GM19035 (cell line): ENCODE data around the gene KRTAP5-9.
A peak's percentile ranks its signal among the peaks of the same experiment; 100 is the strongest.
"Not testable (repeated sequence)": the region's sequence is repeated elsewhere in the genome, so short reads cannot be mapped to it uniquely, and the experiment has no call there.

Source experiments
- ATAC-seq: cut with Tn5 transposase; IDR thresholded peaks from one replicate; pipeline ENCODE4 v1.9.1; 2021; ENCODE audit not compliant: unreplicated experiment

Gene KRTAP5-9

DNA sequence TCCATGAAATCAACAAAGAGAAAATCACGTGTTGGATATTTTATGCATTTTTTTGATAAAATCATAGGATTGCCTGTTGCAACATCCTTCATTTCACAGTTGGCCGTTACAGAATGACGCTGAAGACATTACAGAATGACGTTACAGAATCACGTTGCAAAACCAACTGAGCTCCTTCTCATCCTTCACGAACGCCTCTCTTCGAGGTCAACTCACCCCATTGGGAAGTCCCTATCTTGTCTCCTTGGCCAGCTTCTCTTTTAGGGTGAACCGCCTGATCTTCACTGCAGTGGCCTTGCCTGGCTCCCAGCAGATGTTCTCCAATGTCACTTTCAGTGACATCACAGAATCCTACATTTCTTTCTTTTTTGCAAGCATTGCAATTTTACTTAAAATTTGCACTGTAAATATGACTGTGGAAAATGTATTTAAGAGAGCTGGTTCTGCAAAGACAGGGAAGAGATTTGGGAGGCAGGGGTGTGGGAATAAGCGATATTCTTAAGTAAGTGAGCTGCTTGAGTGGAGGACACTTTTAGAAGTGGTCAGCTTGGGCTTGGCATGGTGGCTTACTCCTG lies 16.1 kb upstream of the KRTAP5-9 start:
- ATAC-seq, result no peak

DNA sequence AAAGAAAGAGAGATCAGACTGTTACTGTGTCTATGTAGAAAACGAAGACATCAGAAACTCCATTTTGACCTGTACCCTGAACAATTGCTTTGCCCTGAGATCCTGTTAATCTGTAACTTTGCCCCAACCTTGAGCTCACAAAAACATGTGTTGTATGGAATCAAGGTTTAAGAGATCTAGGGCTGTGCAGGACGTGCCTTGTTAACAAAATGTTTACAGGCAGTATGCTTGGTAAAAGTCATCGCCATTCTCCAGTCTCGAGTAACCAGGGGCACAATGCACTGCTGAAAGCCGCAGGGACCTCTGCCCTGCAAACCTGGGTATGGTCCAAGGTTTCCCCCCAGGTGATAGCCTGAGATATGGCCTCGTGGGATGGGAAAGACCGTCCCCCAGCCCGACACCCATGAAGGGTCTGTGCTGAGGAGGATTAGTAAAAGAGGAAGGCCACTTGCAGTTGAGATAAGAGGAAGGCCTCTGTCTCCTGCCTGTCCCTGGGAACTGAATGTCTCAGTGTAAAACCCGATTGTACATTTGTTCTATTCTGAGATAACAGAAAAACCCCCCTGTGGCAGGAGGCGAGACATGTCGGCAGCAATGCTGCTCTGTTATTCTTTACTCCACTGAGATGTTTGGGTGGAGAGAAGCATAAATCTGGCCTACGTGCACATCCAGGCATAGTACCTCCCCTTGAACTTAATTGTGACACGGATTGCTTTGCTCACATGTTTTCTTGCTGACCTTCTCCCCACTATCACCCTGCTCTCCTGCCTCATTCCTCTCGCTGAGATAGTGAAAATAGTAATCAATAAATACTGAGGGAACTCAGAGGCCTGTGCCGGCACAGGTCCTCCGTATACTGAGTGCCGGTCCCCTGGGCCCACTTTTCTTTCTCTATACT lies 13.3 kb upstream of the KRTAP5-9 start:
- not testable (repeated sequence) for ATAC-seq

DNA sequence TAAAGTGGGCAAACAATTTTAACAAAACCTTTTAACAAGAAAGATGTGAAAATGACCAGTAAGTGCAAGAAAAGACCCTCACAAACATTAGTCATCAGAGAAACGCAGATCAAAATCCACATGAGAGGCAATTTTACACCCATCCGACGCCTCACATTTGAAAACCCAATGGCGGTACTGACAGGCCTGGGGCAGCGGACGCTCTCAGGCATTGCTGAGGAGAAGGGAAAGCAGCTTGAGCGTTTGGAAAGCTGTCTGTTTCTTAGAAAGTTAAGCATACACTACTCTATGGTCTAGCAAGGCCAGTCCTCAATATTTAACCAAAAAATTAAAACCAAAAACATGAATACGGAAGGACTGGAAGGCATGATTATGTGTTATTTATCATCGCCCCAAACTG lies 12.4 kb upstream of the KRTAP5-9 start:
- no peak for ATAC-seq

DNA sequence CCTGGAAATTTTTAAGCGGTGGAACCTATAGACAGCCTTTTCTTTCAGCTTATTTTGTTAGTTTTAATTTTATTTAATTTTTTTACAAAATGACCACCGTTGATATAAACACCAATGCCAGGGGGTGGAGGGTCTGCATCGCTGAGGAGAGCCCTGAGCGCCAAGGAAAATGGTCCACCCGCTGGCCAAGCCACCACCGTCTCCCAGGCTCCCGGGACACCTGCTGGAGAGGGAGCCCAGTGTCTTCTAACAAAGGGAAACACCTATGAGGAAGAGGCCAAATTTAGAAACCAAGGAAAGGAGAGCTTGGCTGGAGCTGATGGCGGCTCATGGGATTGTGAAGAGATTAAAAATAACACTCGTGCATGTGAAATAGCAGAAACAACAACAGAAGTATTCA lies 10.7 kb upstream of the KRTAP5-9 start:
- ATAC-seq, result no peak

DNA sequence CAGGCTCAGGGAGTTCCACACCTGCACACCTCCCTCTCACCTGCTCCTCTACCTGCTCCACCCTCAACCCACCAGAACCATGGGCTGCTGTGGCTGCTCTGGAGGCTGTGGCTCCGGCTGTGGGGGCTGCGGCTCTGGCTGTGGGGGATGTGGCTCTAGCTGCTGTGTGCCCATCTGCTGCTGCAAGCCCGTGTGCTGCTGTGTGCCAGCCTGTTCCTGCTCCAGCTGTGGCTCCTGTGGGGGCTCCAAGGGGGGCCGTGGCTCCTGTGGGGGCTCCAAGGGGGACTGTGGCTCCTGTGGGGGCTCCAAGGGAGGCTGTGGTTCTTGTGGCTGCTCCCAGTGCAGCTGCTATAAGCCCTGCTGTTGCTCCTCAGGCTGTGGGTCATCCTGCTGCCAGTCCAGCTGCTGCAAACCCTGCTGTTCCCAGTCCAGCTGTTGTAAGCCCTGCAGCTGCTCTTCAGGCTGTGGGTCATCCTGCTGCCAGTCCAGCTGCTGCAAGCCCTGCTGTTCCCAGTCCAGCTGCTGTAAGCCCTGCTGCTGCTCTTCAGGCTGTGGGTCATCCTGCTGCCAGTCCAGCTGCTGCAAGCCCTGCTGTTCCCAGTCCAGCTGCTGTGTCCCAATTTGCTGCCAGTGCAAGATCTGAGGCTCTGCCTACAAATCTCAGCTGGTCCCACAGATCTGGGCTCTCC lies 10.1 kb upstream of the KRTAP5-9 start, which contains the start of gene KRTAP5-8:
Gene KRTAP5-8, plus strand, starts transcription at position 49 of the 689 bp plus-strand sequence. Its CDS starts 31 bp downstream, at position 80.
- ATAC-seq, result not testable (repeated sequence)

DNA sequence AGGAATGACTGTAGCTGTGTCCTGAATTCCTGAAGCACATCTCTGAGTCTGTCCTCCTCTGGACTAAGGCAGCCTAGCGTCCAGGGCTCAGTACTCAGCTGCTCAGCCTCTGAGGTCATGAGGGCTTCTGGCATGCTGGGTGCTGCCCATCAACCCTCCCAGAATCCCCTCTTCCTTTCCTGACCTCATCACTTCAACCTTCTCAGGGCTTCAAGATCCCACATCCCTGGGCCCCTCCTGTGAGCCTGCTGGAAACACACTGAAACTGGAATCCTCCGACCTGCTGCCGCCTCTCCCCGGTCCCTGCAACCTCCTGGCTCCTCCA lies 9.6 kb upstream of the KRTAP5-9 start:
- ATAC-seq, result no peak

DNA sequence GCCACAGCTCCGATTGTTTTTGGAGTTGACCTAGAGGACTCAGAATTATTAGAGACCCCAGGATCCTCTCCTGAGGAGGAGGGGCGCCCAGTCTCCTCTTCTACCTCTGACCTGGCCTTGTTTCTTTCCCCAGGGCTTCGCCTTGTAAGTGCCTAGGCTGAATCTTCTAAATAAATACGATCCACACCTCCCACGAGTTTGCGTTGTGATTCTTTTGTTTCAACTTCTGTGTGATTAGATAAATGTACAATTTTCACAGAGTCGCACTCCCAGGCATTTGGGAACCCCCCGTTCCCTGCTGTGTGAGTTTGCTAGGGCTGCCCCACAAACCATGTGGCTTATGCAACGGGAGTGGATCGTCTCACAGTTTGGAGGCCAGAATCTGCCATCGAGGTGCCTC lies 9.2 kb upstream of the KRTAP5-9 start:
- ATAC-seq, result no peak

DNA sequence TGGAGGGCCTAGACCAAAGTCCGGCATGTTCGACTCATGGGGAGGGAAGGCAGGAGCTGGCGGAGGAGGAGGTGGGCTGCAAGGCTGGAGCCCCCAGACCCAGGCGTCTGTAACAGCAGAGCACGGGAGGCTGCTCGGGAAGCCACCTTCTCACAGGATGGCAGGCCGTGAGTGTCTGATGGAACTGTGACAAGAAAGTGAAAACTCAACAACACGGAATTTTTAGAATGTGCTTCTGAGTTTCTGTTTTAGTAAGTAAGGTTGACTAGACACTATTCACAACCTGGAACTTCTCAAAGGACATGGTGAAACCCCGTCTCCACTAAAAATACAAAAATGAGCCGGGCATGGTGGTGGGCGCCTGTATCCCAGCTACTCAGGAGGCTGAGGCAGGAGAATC lies 8.2 kb upstream of the KRTAP5-9 start:
- ATAC-seq, result not testable (repeated sequence)

DNA sequence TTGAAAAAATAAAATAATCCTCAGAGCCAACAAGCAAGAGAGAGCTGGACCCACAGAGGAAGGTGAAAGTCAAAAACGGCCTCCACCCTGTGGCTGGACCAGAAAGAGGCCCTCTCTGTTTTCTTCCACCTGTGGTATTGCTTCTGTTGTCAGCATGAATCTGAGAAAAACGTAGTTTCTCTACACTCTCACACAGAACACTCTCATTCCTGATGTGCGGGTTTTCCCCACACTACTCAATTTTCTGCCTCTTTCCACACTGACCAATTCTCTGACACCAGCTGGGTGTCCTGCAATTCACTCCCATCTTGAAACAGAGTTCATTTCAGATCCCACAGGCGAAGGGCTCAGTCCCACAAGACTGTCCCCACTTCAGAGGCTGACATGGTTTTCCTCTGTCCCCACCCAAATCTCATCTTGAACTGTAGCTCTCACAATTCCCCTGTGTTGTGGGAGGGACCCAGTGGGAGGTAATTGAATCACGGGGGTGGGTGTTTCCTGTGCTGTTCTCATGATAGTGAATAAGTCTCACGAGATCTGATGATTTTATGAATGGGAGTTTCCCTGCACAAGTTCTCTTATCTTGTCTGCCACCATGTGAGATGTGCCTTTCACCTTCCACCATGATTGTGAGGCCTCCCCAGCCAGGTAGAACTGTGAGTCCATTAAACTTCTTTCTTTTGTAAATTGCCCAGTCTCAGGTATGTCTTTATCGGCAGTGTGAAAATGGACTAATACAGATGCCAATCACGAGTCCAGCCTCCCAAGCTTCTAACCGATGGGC lies 7.5 kb upstream of the KRTAP5-9 start:
- ATAC-seq, result peak; percentile 55

DNA sequence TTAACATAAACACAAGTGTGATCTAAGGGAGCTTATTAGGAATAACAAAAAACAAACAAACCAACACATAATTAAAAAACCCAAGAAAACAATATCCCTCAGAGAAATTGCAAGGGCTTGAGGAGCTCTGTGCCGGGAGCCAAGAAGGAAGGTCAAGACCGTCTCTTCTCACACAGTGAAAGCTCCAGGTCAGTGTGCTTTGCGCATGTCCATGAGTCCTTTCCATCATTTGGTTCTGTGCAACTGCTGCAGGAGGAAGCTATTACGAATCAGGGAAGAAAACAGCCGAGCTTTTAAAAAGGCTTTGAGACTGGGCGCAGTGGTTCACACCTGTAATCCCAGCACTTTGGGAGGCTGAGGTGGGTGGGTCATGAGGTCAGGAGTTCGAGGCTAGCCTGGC lies 5.8 kb upstream of the KRTAP5-9 start:
- ATAC-seq, result no peak

DNA sequence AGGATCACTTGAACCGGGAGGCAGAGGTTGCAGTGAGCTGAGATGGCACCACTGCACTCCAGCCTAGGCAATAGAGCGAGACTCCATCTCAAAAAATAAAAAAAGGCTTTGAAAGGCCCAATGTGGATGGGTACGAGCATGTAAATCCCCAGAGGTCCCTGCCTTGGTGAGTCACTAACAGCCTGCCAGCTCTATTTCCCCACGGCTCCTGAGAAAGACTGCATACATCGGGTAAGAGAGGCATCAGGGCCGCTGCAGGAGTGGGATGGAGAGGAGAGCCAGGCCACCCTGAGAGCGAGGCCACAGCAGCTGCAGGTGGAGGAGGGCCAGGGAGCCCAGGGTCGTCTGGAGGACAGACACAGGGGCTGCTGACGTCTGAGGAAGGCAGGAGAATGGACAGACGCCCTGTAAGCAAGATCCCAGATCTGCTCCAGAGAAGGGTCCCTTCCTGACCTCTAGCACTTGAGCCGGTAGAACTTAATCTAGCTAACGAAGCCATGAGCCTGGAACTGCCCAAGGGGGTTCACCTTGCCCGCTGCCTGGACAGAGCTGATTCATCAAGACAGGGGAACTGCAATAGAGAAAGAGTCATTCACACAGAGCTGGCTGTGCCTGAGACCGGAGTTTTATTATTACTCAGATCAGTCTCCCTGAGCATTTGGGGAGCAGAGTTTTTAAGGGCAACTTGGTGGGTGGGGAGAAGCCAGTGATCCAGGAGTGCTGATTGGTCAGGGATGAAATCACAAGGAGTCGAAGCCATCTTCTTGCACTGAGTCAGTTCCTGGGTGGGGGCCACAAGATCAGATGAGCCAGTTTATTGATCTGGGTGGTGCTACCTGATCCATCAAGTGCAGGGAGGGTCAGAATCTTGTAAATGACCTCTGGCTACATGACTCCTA lies 5.1 kb upstream of the KRTAP5-9 start:
- no peak for ATAC-seq

DNA sequence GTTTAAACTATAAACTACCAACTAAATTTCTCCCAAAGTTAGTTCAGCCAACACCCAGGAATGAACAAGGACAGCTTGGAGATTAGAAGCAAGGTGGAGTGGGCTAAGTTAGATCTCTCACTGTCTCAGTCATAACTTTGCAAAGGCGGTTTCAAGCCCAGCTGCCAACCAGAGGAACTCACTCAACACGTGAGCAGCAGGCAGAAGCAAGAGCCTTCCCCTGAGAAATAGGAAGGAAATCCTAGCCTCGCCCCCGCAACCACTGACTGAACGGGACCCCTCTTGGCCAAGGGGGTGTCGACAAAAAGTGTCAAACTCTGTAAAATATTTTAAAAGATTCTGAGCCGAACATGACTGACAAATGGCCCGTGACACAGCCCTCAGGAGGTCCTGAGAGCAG lies 4.4 kb upstream of the KRTAP5-9 start:
- no peak for ATAC-seq

DNA sequence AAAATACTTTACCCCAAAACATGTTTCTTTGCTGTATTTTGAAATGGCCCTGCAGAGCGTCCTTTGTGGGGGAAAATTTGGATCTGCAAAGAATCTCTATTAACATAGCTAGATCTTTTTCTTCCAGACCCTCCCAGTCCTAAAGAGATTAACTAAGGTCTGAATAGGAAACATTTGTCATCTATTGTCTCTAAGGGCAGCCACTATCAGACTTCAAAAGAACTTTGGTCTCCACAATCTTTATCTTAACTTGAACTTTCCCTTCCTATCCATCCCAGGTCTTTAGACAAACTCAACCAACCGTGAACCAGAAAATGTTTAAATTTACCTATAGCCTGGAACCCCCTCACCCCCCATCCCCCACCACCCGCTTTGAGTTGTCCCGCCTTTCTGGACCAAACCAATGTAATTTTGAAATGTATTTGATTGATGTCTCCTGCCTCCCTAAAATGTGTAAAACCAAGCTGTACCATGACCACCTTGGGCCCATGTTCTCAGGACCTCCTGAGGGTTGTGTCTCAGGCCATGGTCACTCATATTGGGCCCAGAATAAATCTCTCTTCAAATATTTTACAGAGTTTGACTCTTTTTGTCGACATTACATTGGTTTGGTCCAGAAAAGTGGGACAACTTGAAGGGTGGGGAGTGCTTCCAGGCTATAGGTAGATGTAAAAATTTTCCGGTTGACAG lies 3.5 kb upstream of the KRTAP5-9 start:
- ATAC-seq, result no peak

DNA sequence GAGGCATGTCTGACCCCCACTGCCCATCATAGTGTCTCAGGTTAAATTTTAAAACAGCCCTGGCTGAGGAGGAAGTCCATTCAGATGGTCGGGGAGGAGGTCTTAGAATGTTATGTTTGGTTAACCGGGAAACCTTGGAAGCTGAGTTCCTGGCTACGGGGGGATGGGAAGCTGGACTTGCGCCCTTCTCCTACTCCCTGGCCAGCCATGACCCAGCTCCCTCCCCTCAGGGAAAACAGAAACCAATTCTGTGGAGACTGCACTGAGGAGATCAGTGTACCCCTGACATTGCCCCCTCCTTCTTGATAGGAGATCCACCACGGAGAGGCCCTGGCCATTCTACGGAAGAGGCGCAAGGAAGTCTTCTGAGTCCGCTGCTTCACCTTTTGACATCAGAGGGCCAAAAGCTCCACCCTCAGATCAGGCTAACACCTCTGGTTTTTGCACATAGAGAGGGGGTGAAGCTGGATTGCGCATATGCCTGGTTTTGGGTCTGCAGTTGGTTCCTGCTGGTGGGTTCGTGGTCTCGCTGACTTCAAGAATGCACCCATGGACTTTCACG lies 2.7 kb upstream of the KRTAP5-9 start:
- no peak for ATAC-seq

DNA sequence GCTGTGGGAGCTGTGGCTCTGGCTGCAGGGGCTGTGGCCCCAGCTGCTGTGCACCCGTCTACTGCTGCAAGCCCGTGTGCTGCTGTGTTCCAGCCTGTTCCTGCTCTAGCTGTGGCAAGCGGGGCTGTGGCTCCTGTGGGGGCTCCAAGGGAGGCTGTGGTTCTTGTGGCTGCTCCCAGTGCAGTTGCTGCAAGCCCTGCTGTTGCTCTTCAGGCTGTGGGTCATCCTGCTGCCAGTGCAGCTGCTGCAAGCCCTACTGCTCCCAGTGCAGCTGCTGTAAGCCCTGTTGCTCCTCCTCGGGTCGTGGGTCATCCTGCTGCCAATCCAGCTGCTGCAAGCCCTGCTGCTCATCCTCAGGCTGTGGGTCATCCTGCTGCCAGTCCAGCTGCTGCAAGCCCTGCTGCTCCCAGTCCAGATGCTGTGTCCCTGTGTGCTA lies 514 bp downstream of the KRTAP5-9 start:
- ATAC-seq, result no peak

DNA sequence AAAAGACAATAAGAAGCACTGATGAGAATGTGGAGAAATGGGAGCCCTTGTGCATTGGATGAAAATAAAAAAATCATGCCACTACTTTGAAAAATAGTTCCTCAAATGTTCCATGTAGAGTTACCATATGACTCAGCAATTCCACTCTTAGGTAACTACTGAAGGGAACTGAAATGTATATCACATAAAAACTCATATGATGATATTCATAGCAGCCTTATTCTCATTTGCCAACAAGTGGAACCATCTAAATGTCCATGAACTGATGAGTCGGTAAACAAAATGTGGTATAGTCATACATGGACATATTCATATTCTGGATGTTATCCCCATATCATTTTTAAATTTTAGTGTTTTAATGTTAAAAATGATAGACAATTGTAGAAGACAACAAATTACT lies 3.5 kb downstream of the KRTAP5-9 start:
- no peak for ATAC-seq

DNA sequence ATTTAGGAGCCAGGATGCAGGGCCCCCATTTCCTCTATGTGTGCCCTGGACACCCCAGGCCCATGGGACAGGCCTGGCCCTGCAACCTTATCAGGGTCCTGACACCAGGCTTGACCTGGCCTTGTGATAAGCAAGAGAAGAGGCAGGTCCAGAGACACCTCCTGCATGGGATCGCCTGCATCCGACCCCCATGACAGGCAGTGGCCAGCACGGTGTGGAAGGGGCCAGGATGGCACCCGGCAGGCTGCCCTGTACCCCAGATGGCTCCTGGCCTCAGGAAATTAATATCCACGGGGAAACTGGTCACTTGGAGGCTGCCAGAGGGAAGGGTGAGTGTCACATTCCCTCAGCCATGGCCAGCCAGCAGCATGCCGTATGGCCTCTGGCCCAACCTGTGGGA lies 6.8 kb downstream of the KRTAP5-9 start:
- no peak for ATAC-seq

DNA sequence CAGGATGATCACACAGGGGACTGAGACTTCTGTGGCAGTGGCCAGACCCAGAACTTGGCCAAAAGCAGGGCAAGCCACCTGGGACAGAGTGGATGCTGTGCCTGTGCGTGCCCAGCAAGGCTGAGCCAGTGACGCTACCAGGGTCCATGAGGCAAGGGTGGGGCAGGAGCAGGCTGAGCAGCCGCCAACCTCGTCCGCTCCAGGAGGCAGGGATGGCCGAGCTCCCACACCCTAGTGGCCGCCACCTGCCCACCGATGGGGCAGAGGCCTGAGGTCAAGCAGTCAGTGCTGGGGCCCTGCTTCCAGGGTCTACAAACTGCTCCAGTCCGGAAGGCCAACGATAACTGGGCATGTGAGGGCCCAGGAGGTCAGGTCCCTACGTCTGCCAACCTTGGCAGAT lies 7.3 kb downstream of the KRTAP5-9 start:
- no peak for ATAC-seq

DNA sequence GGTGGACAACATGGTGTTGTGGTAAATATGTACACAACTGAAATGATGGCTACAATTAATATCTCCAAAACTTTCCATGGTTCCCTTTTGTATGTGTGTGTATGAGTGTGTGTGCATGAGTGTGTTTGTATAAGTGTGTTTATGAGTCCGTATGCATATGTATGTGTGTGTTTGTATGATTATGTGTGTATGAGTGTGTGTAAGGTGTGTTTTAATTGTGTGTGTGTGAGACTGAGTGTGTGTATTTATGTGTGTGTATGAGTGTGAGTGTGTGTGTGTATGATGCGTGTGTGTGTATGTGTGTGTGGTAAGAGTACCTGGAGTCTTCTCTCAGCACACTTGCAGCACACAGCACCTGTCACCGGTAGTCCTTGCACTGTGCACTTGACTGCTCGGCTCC lies 7.8 kb downstream of the KRTAP5-9 start:
- no peak for ATAC-seq
